SHP77 (cell line): Measurements from ENCODE around the gene RIN3.
"Not testable (repeated sequence)": the region's sequence is repeated elsewhere in the genome, so short reads cannot be mapped to it uniquely, and the experiment has no call there.

Experiments used
- DNase-seq, 2 experiments: peaks; one replicate each; lab custom pipeline; 2025; lab: John Stamatoyannopoulos, UW

The RIN3 gene

GRCh38 chr14:92531106-92531873, 17.7 kb downstream of the RIN3 start:
- DNase-seq, result no peak

- DNase-seq, result no peak
Measured at GRCh38 chr14:92532490-92533163, 19.0 kb downstream of the RIN3 start.

GRCh38 chr14:92534932-92535643, 21.5 kb downstream of the RIN3 start:
- no peak for DNase-seq

- DNase-seq, result not testable (repeated sequence)
Measured at GRCh38 chr14:92536231-92536630, 22.6 kb downstream of the RIN3 start.

GRCh38 chr14:92538412-92538985, 24.9 kb downstream of the RIN3 start:
- DNase-seq, result no peak

- no peak for DNase-seq
Measured at GRCh38 chr14:92539419-92539818, 25.8 kb downstream of the RIN3 start.

- no peak for DNase-seq
Measured at GRCh38 chr14:92539875-92540274, 26.3 kb downstream of the RIN3 start.

- DNase-seq, result peak in 1 of 2 experiments; percentile 8
Measured at GRCh38 chr14:92540472-92541048, 27.0 kb downstream of the RIN3 start.

GRCh38 chr14:92542766-92543554, 29.4 kb downstream of the RIN3 start:
- no peak for DNase-seq

- no peak for DNase-seq
Measured at GRCh38 chr14:92544051-92544720, 30.6 kb downstream of the RIN3 start.

GRCh38 chr14:92546347-92547053, 32.9 kb downstream of the RIN3 start:
- DNase-seq, result no peak

- no peak for DNase-seq
Measured at GRCh38 chr14:92549105-92549858, 35.7 kb downstream of the RIN3 start.

GRCh38 chr14:92549859-92550230, 36.3 kb downstream of the RIN3 start:
- DNase-seq, result peak in 1 of 2 experiments; percentile 30

- no peak for DNase-seq
Measured at GRCh38 chr14:92551044-92551841, 37.7 kb downstream of the RIN3 start.

GRCh38 chr14:92552066-92552465, 38.5 kb downstream of the RIN3 start:
- DNase-seq, result no peak

GRCh38 chr14:92553438-92553837, 39.9 kb downstream of the RIN3 start:
- no peak for DNase-seq

- DNase-seq, result no peak
Measured at GRCh38 chr14:92555465-92556111, 42.0 kb downstream of the RIN3 start.

- DNase-seq, result no peak
Measured at GRCh38 chr14:92556255-92556741, 42.7 kb downstream of the RIN3 start.
